HG03565 (cell line): ENCODE results near the gene SLC19A1.
"Not testable (repeated sequence)": the region's sequence is repeated elsewhere in the genome, so short reads cannot be mapped to it uniquely, and the experiment has no call there.

Source experiments
- ATAC-seq: cut with Tn5 transposase; IDR thresholded peaks from one replicate; pipeline ENCODE4 v1.9.1; 2021; ENCODE audit warnings: mild to moderate bottlenecking, moderate library complexity; ENCODE audit not compliant: unreplicated experiment

SLC19A1 gene

DNA sequence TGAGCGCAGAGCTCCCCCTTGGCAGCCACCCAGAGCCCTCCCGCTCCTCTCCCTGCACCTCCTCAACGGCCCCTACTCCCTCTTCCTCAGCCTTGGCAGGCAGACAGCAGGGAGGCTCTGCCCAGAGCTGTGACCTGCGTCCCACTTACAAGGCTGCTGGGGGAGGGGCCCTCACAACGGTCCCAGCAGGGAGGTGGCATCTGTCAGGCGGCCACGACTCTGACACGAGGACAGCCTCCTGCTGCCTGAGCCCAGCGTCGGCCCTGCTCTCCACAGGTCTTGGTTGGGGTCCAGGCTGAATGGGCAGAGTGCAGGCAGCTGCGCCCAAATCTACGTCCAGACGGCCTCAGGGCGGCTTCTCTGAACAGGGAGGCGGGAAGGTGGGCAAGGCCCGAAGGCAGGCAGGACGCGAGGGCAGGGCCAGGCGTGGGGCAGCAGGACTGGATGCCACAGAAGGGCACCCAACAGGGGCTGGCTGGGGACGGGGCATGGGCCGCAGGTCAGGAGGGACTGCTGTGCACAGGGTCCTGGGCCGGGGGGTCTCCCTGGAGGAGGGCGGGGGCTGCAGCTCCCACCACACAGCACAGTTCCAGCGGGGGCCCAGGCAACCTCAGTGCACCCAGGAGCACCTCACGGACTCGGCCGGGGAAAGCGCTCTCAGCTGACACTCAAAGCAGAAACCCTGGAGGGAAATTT, 7.5 kb downstream of the SLC19A1 start:
- ATAC-seq: no peak

DNA sequence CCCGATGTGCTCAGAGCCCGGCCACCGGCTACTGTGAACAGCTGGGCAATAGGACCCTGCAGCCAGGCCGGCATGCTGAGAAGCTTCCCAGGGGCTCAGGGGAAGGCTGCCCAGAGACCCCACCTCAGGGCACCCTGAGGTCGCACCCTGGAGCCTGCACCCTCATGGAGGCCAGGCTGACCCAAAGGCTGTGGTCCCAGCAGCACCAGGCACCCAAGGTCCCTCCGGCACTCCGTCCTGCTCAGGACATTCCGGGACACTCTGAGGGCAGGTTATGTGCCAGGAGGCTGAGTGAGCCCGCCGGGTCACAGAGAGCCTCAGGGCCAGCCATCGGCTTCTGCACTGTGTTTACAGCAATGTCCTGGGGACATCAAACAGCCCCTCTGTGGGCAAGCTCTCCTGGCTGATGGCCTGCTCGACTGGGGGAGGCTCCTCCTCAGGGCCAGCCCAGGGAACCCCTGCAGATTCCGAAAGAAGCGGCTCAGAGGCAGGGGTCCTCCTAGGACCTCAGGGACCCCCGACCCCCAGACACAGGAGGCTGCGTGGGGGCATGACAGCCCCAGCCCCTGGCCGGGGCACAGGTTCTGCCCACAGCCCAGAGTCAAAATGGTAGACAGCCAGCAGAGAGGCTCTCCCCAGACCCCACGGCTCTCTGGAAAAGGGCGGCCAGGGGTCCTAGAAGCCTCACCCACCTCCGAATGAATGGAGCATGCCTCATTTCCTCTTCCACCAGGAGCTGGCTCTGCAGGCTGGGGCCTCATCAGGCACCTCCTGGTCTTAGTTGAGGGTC, 8.2 kb downstream of the SLC19A1 start:
- ATAC-seq: no peak

DNA sequence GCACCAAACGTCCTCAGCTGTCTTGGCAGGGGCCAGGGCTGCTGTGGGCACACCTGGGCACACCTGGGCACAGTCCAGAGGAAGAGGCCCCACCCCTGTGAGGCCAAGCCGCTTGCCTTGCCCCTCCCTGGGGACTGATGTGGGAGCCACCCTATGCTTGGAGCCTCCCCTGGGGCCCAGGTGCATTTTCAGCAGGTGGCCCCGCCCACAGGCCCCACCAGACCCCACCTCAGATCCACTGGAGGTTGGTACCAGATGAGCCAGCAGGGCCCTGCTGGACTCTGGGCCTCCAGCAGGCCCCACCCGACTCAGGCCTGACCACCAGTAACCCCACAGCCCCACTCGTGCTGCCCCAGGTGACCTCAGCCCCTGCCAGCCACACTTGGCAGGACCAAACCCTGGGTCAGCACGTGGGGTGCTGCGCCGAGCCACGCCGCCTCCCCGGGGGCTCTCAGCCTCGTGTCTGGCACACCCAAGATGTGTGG, 8.8 kb downstream of the SLC19A1 start:
- no peak for ATAC-seq

DNA sequence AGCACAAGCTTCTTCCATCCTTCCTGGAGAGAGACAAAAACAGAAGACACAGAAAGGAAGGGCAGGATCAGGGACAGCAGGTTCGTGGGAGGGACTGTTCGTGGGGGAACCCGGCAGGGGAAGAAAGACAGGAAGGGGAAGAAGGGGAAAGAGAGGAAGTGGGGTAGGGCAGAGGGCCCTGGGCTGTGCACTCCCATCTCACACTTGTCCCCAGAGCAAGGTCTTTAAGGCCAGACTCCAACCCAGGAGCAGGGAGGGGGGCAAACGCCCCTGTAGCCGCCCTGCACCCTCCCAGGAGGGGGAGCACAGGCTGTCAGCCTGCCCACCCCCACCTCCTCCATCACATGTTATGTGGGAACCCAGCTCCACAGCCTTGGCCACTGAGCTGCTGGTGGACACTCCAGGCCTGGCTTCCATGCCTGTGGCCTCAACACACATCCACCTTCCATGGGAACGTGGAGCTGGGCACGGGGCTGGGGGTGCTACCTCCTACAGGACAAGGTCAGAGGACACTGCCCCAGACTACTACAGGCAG, 9.3 kb downstream of the SLC19A1 start:
- ATAC-seq: no peak

DNA sequence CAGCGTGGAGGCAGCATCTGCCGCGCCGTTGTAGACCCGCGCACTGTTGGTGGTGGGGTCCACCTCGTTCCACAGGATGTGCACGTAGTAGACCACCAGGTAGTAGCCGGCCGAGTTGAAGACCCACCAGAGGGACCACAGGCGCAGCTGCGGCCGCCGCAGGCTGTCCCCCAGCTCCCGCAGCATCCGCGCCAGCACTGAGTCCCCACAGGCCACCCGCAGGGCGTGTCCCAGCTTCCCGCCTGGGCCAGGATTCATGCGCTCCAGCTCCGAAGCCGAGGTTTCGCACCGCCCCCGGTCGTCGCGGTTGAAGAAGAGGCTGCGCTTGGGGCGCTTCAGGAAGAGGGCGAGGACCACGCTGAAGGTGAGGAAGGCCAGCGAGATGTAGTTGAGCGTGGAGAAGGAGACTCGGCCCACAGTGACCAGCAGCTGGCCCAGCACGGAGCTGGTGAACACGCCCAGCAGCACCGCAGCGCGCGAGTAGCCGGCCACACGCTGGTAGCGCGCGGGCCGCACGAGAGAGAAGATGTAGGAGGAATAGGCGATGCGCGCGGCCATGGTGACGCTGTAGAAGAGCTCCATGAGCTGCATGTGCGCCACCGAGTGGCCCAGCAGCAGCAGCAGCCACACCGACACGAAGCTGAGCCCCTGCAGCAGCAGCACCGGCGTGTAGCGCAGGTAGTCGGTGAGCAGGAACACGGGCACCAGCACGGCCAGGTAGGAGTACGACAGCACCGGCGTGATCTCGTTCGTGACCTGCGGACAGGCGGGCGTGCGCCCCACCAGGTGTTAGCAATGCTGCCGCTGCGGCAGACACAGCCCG, 10.6 kb downstream of the SLC19A1 start:
- no peak for ATAC-seq

DNA sequence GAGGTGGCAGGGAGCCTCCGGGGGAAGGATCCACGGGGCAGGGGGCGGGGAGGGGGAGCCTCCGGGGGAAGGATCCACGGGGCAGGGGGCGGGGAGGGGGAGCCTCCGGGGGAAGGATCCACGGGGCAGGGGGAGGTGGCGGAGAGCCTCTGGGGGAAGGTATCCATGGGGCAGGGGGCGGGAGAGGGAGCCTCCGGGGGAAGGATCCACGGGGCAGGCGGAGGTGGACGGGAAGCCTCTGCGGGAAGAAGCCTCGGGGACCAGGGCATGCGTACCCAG, 11.2 kb downstream of the SLC19A1 start:
- not testable (repeated sequence) for ATAC-seq

DNA sequence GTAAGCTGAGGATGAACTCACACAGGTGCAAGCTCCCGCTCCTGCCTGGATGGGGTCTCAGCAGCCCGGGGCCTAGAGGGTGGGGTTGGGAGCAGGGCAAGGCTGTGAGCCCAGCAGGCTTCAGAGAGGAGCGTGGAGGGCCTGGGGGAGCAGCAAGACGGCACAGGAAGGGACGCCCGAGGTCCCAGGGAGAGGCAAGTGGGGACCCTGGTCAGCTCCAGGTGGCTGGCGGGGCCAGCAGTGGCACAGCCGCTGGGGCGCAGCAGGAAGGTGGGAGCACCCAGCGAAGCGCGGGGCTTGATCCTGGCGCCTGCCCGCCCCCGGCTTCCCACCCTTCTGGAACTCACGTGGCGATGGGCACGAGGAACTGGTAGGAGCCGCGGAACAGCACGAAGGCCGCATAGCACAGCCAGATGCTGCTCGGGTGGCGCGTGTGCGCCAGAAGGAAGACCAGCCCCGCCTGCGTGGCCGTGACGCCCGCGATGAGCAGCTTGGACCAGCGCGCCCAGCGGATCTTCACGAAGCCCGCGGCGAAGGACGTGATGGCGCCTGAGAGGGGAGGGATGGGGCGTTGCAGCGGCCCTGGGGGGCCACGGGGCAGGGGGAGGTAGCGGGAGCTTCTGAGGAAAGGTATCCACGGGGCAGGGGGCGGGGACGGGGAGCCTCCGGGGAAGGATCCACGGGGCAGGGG, 11.7 kb downstream of the SLC19A1 start:
- no peak for ATAC-seq

DNA sequence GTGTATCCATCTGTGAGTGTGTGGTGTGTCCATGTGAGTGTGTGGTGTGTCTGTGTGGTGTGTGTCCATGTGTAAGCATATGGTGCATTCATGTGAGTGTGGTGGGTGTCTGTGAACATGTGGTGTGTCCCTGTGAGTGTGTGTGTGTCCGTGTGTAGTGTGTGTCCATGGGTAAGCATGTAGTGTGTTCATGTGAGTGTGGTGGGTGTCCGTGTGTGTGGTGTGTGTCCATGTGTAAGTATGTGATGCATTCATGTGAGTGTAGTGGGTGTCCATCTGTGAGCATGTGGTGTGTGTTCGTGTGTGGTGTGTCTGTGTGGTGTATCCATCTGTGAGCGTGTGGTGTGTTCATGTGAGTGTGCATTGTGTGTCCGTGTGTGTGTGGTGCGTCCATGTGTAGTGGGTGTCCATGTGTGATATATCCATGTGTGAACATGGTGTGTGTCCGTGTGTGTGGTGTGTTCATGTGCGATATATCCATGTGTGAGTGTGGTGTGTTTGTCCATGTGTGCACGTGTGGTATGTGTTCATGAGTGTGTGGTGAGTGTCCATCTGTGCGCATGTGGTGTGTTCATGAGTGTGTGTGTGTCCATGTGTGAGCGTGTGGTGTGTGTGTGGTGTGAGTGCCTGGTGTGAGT, 12.3 kb downstream of the SLC19A1 start:
- no peak for ATAC-seq

DNA sequence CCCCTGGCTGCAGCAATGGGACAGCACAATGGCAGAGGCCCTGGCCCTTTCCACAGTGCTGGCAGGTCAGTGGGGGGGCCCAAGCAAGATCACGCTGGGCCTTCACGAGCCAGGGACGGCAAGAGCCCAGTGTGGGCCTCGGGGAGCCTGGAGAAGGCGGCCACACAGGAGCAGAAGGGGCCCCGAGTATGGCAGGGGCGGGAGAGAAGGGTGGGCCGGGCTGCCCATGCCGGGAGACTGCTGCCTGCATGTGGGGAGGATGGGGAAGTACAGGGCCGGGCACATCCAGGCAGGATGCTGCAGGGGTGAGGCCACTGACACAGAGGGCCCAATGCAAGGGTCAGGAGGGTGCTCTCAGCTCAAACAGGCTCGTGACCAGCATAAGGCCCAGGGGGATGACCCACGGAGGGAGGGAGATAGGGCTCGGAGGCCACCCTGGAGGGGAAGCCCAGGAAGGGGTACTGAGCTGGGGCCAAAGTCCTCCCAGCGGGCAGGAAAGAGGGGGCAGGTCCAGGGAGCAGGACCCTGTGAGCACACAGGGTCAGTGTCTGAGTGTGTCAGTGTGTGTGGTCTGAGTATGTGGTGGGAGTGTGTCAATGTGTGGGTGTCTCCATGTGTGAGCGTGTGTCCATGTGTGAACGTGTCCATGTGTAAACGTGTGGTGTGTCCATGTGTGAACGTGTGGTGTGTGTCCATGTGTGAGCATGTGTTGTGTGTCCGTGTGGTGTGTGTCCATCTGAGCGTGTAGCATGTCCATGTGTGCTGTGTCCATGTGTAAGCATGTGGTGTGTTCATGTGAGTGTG, 13.1 kb downstream of the SLC19A1 start:
- no peak for ATAC-seq

DNA sequence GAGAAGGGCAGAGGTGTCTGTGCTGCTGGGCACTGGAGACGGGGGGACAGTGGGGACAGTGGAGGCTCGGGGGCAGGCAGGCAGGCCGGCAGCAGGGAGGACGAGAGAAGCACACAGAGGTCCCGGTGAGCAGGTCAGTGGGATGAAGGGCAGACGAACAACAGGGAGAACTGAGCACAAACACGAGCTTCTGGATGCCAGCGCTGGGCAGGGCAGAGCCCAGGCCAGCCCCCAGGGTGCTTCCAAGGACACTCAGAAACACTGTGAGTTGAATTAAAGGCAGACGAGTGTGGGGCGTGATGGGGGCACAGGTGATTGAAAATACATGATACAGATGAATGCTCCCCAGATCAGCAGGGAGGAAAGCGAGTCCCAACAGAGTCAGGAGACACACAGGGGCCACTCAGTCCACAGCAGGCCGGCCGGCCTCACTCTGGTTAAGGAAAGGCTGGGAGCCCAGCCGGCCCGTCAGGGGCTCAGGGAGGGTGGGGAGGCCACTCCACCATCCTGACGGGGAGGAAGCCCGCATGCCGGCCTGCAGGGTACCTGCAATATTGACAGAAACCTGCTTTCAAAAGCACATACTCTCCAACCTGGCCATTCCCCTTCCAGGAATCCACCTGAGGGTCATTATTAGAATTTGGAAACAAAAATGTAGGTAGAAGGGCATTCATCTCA, 14.1 kb downstream of the SLC19A1 start:
- no peak for ATAC-seq

DNA sequence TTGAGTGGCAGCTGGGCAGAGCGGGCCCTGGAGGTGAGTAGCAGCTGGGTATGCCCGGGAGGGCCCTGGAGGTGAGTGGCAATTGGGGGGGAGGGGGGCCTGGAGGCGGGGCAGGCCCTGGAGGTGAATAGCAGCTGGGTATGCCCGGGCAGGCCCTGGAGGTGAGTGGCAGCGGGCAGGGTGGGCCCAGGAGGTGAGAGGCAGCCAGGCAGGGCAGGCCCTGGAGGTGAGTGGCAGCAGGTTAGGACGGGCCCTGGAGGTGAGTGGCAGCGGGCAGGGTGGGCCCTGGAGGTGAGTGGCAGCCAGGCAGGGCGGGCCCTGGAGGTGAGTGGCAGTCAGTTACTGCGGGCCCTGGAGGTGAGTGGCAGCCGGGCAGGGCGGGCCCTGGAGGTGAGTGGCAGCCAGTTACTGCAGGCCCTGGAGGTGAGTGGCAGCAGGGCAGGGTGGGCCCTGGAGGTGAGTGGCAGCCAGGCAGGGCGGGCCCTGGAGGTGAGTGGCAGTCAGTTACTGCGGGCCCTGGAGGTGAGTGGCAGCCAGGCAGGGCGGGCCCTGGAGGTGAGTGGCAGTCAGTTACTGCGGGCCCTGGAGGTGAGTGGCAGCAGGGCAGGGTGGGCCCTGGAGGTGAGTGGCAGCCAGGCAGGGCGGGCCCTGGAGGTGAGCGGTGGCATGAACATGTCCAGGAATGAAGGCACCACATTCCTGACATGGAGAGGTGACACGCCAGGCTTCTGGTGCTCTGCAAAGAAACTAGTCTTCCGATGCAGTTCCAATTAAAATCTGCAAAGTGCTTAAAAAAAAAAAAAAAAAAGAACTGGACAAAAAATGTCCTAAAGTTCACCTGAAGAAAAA, 14.9 kb downstream of the SLC19A1 start:
- not testable (repeated sequence) for ATAC-seq

DNA sequence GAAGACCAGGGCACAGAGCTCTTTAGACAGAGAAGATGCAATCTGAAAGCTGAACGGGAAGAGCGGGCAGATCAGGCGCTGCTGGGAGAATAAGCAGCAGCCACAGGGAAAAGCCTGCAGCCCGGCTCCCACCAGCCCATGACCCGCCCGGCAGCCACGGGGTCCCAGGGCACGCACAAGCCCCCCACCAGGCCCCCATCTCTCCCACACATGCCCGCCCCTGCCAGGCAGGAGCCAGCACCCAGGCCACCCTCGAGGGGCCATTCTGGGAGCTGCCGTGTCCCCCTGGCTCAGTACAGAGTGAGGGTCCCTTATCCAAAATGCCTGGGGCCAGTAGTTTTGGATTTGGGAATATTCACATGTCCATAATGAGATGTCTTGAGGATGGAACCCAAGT, 16.3 kb downstream of the SLC19A1 start:
- ATAC-seq: no peak

DNA sequence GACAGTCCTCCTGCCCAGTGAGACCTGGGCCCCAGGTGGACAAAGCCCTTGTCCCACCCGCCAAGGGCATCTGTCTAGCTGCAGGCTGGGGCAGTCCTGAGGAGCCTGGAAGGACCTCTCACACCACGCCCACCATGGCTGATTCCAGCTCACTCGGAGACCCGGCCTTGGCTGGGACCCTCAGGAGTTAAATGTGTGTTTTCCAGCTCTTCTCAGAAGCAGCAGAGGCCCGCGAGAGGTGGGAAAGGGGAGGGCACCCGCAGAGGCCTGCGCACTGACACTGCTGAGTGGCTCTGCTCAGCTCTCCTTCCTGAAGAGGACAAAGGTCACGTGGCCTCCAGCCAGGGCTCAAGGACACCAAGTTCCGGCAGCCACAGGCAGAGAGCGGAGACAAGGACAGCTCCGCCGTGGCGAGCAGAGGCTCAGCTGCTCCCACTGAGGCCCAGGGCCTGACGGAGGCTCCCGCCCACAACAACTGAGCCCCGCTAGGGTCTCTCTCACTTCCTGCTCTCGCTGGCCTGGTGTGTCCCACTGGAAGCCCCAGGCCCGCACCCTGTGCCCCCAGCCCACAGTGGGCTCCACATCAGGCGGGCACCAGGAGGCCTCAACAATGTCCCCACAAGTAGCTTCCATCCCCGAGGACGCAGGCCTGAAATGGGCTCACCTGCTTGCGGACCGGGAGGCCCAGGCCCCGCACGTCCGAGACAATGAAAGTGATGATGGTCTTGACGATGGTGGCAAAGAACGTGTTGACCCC, 16.9 kb downstream of the SLC19A1 start:
- no peak for ATAC-seq

DNA sequence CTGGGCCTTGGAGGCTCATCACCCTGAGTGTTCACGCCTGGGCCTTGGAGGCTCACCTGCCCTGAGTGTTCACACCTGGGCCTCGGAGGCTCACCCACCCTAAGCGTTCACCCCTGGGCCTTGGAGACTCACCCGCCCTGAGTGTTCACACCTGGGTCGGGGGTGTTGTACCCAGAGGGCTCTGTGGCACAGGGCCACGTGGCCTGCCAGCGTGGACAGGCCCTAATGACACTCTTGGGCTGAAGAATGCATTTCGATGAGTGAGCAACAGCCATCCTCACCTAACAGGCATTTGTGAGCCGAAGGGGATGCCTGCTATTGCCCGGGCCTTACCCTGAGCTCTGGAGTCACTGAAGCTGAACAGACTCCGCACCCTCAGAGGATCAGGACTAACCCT, 17.5 kb downstream of the SLC19A1 start:
- no peak for ATAC-seq

DNA sequence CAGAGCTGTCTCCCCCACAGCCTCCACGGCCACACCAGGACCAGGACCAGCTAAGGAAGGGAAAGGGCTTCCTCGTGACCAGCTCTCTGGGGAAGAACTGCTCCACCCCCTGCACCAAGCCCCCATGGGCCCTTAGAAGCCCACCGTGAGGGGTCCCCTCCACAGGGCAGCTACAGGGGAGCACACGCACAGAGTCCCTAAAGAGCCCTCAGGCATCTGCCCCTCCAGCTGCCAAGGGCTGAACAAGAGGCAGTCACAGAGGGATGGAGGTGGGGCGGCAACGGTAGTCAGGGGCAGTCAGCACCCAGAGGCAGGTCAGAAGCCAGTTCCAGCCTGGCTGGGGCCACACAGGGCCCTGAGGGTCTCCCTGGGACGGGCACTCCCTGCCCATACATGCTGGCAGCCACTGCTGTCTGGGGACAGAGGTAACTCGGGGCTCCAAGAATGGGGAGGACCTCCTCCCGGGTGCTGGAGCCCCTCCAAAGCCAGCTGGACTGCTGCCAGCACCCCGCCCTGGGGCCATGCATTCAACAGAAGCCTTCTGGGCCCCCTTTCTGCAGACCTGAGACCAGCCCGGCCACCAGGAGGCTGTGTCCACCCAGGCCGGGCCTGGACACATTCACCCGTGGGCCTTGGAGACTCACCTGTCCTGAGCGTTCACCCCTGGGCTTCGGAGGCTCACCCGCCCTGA, 18.7 kb downstream of the SLC19A1 start:
- ATAC-seq: no peak

DNA sequence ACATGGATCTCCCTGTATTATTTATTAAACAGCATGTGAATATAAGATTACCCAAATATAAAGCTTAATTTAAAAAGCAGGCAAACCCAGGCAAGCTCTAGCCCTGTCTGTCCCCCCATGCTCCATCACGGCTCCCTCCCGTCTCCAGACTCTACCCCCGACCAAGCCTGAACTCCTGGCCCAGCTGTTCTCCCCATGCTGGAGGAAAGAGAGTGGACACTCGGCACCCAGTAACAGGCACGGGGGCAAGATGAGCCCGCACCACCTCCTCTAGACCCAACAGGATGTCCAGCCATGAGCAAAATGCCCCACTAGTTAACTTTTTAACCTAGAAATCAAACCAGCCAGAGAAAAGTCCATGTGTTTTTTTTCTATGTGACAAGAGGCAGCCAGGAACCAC, 19.3 kb downstream of the SLC19A1 start:
- no peak for ATAC-seq

DNA sequence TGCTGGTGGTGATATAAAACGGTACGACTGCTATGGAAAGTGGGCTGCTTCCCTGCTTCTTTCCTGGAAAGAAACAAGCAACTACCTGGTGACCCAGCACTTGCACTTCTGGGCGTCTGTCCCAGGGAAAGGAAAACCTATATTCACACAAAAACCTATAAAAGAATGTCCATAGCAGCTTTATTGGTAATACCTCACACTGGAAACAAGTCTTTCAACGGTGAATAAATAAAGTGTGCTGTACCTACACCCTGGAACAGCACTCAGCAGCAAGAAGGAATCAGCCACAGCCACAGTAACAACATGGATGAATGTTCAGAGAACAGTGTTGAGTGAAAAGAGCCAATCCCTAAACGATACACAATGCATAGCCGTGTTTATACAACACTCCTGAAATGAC, 19.9 kb downstream of the SLC19A1 start:
- no peak for ATAC-seq
